Stimulated activated CD4-positive, alpha-beta T cell treated with anti-CD3 and anti-CD28 coated beads, Interleukin-15, amount 100 ng/mL, for 24 hours (primary cell): ENCODE results near the gene LTBP1.
"Not testable (repeated sequence)": the region's sequence is repeated elsewhere in the genome, so short reads cannot be mapped to it uniquely, and the experiment has no call there.

Experiments
- DNase-seq: peaks from one replicate; pipeline ENCODE4 v3.0.0-alpha.2; 2020

The LTBP1 gene

GRCh38 chr2:33047939-33048338 lies 101.2 kb downstream of the LTBP1 start:
- no peak for DNase-seq

- DNase-seq, result no peak
These were observed 105.0 kb downstream of the LTBP1 start for GRCh38 chr2:33051586-33052360.

DNA sequence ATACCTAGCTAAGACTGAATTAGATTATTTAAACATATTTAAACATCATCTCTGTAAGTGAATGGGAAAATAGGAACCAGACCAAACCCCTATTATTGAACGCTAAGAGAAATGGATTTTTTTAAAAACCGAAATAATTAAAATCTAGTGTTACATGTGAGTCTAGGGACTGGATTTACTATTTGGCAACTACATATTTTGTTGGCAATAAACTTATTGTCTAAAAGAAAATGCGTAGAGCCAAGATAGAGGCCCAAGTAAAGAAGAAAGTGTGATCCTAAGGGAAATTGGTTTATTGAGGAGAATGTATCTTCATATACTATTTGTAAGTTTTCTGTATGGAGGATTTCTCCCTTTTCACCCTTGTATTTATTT lies 105.6 kb downstream of the LTBP1 start:
- no peak for DNase-seq

GRCh38 chr2:33052795-33053194 lies 106.0 kb downstream of the LTBP1 start:
- DNase-seq, result not testable (repeated sequence)

GRCh38 chr2:33056170-33056569 lies 109.4 kb downstream of the LTBP1 start:
- DNase-seq, result no peak

DNA sequence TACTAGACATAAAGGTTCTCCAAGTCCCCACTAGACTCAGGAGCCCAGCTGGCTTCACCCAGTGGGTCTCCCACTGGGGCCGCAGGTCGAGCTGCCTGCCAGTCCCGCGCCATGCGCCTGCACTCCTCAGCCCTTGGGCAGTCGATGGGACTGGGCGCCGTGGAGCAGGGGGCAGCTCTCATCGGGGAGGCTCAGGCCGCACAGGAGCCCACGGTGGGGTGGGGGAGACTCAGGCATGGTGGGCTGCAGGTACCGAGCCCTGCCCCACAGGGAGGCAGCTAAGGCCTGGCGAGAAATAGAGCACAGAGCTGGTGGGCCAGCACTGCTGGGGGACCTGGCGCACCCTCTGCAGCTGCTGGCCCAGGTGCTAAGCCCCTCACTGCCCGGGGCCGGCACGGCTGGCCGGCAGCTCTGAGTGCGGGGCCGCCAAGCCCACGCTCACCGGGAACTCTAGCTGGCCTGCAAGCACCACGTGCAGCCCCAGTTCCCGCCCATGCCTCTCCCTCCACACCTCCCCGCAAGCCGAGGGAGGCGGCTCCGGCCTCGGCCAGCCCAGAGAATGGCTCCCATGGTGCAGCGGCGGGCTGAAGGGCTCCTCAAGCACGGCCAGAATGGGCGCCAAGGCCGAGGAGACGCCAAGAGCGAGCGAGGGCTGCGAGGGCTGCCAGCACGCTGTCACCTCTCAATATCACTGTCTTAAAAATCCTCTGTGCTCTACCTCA lies 110.7 kb downstream of the LTBP1 start:
- not testable (repeated sequence) for DNase-seq

DNA sequence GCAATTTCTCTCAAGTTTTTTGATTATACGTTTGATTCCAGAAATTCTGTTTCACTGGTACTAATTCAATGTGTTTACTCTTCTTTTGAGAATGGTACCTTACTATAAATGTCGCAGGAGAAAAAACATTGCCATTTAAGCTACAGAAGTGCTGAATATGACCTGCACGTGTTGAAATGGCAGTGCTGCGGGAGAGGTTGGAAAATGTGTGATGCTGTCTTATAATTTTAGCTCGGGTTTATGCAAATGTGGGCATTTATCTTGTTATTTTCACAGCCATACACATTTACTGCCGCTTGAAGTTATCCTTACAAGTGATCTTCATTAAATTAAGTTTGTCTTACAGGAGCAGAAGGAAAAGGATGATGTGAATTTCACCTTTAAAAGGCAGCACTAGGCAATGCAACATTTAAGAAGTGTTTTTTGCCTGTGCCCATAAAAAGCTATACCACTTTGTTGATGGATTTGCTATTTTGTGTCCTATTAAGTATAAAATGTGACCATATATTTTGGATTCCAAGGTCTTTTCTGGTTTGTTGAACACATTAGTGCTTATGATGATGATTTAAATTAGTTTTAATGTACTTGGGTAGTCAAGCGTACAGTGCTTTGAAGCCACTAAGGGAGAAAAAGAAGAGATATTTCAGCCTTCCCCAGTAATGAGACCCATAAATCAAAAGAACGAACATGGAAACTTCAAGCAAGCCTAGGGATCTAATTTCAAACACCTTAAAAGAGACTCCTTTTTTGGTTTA lies 112.1 kb downstream of the LTBP1 start:
- no peak for DNase-seq

- no peak for DNase-seq
These were observed 112.9 kb downstream of the LTBP1 start for GRCh38 chr2:33059471-33060156.

GRCh38 chr2:33060405-33060804 lies 113.7 kb downstream of the LTBP1 start:
- DNase-seq, result no peak

DNA sequence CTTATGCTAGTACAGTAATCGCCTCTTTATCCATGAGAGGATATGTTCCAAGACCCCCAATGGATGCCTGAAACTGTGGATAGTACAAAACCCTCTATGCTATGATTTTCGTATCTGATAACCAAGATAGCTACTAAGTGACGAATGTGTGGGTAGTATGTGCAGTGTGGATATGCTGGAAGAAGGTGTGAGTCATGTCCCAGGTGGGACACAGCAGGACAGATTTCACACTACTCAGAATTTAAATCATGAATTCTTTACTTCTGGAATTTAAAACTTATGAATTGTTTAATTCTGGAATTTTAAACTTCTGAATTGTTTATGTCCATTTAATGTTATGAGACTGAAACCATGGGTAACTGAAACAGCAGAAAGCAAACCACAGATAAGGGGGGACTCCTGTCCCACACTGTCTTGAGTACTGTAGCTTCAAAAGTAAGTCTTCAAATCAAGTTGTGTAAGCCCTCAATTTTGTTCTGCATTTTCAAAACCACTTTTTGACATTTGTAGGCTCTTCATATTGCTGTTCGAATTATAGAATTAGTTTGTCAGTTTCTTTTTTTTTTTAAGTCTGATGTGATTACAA lies 116.0 kb downstream of the LTBP1 start:
- DNase-seq, result no peak

- no peak for DNase-seq
These were observed 117.6 kb downstream of the LTBP1 start for GRCh38 chr2:33064349-33064801.

DNA sequence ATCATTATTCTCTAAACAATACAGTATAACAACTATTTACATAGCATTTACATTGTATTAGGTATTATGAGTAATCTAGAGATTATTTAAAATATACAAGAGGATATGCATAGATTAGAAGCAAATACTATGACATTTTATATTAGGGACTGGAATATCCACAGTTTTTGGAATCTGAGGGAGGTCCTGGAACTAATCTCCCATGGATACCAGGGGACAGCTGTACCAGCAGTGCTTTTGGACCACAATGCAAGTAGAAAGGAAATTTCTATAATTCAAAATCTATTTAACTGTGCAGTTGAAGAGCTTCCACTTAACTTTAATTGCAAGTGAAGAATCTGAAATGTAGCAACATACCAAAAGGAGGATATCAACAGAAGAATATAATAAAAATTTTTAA lies 120.8 kb downstream of the LTBP1 start:
- no peak for DNase-seq

- no peak for DNase-seq
These were observed 121.5 kb downstream of the LTBP1 start for GRCh38 chr2:33068261-33068660.

DNA sequence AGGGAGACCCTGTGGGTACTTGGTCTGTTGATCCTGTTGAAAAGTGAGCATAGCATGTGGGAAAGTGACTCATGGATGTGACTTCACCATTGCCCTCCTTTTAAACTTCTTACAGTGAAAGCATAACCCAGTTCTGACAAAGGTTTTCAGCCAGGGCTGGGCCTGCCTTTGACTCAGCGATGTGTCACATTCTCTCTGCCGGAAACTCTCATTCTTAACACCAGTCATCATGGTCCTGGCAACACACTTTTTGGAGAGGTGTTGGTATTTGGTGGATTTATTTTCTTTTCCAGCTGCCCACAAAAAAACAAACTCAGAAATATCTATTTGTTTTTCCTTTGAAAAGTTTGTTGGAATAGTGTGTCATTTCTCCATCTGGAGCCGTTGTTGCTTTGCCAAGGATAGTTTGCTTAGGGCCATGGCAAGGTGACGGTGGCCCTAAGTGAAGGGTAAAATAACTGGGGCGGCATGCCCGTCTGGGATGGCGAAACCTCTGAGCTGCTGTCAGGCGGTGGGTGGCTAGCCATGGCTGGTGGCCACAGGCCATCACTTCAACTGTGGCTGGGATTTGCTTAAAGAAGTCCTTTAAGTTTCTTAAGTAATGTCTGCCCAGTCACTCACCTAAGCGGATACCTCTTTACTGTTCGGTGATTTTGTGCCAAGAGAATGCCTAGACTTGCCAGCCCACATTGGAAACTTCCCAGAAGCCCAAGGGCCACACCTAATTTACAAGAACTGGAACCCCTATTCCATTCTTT lies 123.3 kb downstream of the LTBP1 start:
- DNase-seq, result peak; percentile 59

DNA sequence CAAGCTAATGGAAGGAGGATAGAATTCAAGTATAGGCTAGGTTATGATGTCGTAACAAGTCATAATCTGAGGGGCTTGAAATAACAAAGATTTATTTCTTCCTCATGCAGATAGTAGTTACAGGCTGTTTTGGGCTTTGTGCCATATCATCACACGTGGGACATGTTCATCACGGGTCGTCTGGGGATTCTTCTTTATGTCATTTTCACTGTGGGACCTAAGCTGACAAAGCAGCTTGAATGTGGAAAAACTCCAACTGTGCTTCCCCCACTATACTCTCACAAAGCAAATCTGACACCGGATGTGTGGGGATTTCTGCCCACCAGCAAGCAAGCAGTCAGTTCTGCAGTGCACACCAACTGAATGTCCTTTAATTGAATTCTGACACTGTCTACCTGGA lies 124.8 kb downstream of the LTBP1 start:
- DNase-seq, result no peak

- no peak for DNase-seq
These were observed 125.9 kb downstream of the LTBP1 start for GRCh38 chr2:33072614-33073013.

DNA sequence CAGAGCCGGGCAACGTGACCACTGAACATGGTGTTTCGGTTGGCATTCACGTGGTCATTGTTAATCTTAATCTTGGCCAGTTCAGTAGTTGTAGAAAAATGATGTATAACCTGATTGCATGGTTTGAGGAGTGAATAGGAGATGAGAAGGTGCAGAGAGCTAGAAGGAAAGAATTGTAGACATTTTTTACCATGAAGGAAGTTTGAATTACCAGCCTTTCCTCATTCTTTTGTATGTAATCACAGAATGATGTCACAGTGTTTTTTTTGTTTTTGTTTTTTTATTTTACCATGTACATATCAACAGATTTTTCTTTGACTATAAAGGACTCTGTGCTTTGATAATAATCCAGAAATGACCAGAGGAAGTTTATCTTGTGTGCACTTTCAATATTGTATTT lies 126.3 kb downstream of the LTBP1 start:
- DNase-seq, result no peak

DNA sequence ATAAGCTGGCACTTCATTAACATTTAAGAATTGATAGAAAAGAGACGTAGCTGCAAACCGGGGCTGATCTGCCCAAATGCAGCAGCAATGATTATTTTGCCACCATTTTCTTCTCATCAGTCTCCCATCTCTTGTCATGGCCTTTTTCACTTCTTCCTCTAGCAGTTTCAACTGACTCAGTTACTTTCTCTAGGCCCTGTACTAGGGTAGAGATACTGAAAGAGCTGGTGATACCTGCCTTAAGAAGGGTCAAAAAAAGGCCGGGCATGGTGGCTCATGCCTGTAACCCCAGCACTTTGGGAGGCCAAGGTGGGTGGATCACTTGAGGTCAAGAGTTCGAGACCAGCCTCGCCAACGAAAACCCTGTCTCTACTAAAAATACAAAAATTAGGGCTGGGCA lies 127.4 kb downstream of the LTBP1 start:
- no peak for DNase-seq

- no peak for DNase-seq
These were observed 130.6 kb downstream of the LTBP1 start for GRCh38 chr2:33077311-33077710.

- no peak for DNase-seq
These were observed 131.1 kb downstream of the LTBP1 start for GRCh38 chr2:33077844-33078243.

- no peak for DNase-seq
These were observed 134.9 kb downstream of the LTBP1 start for GRCh38 chr2:33081691-33082090.
